ENCODE measurements around the gene ALG6.

Gene ALG6

GRCh38 chr1:63368131-63368530 is 704 bp downstream of the ALG6 start:
- no peak for TF ChIP-seq CTCF (IDR thresholded peaks at IDR 0.05; ENCODE audit: low read depth, low read length, missing control alignments)
- H3K4me3 ChIP-seq (replicated peaks; ENCODE audit: low read depth, low read length) = peak overlapping the region; percentile 96
- no peak for DNase-seq (ENCODE audit: extremely low read depth, low read depth)

DNA sequence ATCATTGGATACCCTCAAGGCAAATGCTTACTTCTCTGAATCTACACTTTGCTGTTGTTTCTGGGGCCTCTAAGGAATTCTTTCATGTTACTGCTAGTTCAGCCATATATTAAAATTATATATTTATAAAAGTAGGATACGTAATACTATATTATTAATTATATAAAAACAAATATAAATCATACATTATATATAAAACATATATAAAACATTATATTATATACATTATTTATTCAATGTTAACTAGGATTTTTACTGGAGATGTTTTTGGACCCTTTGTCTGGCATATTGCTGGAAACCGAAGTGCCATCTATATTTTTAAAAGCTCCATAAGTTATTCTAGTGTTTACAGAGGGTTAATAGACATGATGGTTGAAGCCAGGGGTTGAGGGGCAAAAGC is 12.2 kb downstream of the ALG6 start:
- no peak for DNase-seq (ENCODE audit: extremely low read depth, low read depth)

DNA sequence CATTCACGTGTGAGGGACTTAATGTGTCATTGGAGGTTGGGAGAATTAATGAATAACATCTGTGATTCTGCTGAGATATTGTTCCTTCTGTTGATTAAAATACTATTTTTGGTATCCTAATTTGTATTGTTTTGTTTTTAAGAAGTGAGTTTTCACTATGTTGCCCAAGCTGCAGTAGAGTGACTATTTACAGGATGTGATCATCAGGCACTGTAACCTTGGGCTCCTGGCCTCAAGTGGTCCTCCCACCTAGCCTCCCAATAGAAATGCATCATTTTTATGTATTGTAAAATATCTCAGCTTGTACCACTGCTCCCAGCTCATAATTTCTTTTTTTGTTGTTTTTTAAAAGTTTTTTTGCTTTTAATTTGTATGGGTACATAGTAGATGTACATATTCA is 14.3 kb downstream of the ALG6 start:
- DNase-seq (ENCODE audit: extremely low read depth, low read depth) = no peak
- H3K4me3 ChIP-seq (replicated peaks; ENCODE audit: low read depth, low read length) = no peak overlapping the region

More for the DNA sequence above, 12.2 kb downstream of the ALG6 start:
- H3K4me3 ChIP-seq (replicated peaks; ENCODE audit: low read depth, low read length) = no peak overlapping the region
- no peak for TF ChIP-seq CTCF (IDR thresholded peaks at IDR 0.05; ENCODE audit: low read depth, low read length, missing control alignments)

DNA sequence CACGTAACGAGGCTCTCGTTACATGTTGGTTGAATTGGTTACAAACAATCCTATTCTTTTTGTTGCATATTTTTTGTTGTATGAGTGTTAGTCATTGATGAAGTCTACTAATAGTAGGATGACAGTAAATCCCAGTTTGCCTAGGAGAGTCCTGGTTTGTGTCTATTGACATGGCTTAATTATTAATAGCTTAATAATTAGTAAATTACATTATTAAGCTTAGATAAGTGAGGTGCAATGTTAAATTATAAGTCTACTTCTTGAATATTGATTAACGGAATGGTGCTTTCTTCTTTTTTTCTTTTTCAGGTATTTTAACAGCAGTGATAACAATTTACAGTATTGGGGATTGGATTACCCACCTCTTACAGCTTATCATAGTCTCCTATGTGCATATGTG is 34.5 kb downstream of the ALG6 start:
- no peak for DNase-seq (ENCODE audit: extremely low read depth, low read depth)

More for the DNA sequence above, 14.3 kb downstream of the ALG6 start:
- TF ChIP-seq CTCF (IDR thresholded peaks at IDR 0.05; ENCODE audit: low read depth, low read length, missing control alignments) = no peak

DNA sequence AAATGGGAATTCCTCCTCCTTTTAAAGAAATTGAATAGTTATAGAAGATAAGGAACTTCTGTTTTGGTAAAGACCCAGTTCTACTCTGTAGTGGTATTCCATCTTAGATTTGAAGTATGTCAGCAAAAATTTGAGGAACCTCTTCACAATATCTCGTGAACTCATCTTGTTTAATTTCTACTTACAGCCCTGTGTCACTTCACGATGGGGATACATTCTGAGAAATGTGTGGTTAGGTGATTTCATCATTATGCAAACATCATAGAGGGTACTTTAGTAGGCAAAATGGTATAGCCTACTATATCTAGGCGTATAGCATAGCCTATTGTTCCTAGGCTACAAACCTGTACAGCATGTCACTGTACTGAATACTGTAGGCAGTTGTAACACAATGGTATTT is 36.0 kb downstream of the ALG6 start:
- no peak for TF ChIP-seq CTCF (IDR thresholded peaks at IDR 0.05; ENCODE audit: low read depth, low read length, missing control alignments)
- H3K4me3 ChIP-seq (replicated peaks; ENCODE audit: low read depth, low read length) = no peak overlapping the region
- DNase-seq (ENCODE audit: extremely low read depth, low read depth) = no peak

More for the DNA sequence above, 34.5 kb downstream of the ALG6 start:
- H3K4me3 ChIP-seq (replicated peaks; ENCODE audit: low read depth, low read length) = no peak overlapping the region
- no peak for TF ChIP-seq CTCF (IDR thresholded peaks at IDR 0.05; ENCODE audit: low read depth, low read length, missing control alignments)

DNA sequence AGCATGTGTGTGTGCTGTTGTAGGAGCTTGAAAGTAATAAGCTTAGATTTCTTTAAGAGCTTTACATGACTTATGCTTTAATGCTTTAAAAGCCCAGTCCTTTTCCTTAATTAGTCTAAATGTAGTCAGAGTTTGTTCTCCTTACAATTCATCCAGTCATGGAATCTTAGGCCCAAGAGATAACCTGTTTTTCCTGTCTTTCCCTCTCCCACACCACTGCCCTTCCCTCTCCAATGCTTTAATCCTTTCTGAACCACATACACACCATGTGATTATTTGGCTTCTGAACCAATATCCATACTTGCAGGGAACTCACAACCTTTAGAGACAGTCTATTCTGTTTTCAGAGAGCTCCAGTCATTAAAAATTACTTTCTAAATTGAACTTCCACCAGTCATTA is 37.6 kb downstream of the ALG6 start:
- no peak for DNase-seq (ENCODE audit: extremely low read depth, low read depth)
- H3K4me3 ChIP-seq (replicated peaks; ENCODE audit: low read depth, low read length) = no peak overlapping the region
- TF ChIP-seq CTCF (IDR thresholded peaks at IDR 0.05; ENCODE audit: low read depth, low read length, missing control alignments) = no peak

DNA sequence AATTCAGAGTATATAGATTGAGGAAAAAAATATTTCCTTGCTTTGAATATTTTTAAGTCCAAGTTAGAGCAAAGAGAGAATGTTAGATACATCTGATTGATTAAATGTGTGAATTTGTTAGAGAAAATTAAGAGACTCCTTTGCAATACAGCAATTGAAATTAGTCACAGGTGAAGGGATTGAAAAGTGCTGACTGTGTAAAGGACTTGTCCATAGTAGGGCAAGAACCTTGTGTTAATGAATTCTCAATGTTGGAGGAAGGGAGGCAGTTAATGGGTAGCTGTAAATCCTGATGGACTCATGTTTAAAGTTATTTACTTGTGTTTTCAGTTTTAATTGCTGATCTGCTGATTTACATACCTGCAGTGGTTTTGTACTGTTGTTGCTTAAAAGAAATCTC is 38.6 kb downstream of the ALG6 start:
- no peak for TF ChIP-seq CTCF (IDR thresholded peaks at IDR 0.05; ENCODE audit: low read depth, low read length, missing control alignments)
- no peak overlapping the region for H3K4me3 ChIP-seq (replicated peaks; ENCODE audit: low read depth, low read length)
- no peak for DNase-seq (ENCODE audit: extremely low read depth, low read depth)
